Ishikawa (cell line): ENCODE measurements around the gene SYVN1.

Source experiments
- EGR1 ChIP-seq: IDR thresholded peaks from 2 replicates; pipeline ENCODE4 v1.6.1; 2012
- NFIC ChIP-seq: IDR thresholded peaks from 2 replicates; pipeline ENCODE4 v1.6.1; 2012
- TAF1 ChIP-seq: IDR thresholded peaks from 2 replicates; pipeline ENCODE4 v1.6.1; 2012; ENCODE audit warnings: low read depth, mild to moderate bottlenecking
- YY1 ChIP-seq: IDR thresholded peaks from 2 replicates; pipeline ENCODE4 v1.6.1; 2012; ENCODE audit warnings: low read depth
- TF ChIP-seq, protein P1 (sequence below): IDR thresholded peaks from 2 replicates; pipeline ENCODE4 v1.6.1; 2012
- TF ChIP-seq, protein P2 (sequence below): IDR thresholded peaks from 2 replicates; pipeline ENCODE4 v1.6.1; 2012; ENCODE audit warnings: low read depth, mild to moderate bottlenecking

DNA sequence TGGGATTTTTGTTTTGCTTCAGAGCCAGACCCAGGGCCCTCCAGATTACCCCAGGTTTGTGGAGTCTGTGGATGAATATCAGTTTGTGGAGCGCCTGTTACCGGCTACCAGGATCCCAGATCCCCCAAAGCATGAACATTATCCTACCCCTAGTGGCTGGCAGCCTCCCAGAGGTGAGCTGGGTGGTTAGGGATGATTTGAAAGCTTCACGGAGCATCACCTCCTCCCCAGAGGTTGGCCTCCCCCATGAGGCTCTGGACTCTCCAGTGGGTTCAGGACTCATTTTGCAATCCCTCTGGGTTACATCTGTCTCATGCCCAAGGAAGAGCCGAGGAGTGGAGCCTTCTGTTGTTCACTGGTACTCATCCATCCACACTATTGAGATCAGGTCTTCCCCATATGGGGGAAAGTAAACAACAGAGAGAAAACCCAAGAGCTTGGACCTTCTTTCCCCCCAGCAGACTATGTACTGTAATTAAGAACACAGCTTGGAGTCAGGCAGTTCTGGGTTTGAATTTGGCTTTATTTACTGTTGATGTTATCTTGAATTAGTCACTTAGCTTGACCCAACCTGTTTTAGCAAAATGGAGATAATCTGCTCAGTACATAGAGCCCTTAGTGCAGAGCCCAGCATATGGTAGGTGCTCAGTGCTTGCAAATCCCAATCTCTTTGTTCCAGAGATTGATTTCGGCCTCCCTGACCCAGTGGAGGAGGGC, 9.7 kb downstream of the SYVN1 start:
- TF ChIP-seq EGR1 (no peak), NFIC (no peak), YY1 (no peak), TAF1 (no peak)
- TF ChIP-seq, protein P1, sequence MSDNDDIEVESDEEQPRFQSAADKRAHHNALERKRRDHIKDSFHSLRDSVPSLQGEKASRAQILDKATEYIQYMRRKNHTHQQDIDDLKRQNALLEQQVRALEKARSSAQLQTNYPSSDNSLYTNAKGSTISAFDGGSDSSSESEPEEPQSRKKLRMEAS = no peak
- TF ChIP-seq, protein P2, sequence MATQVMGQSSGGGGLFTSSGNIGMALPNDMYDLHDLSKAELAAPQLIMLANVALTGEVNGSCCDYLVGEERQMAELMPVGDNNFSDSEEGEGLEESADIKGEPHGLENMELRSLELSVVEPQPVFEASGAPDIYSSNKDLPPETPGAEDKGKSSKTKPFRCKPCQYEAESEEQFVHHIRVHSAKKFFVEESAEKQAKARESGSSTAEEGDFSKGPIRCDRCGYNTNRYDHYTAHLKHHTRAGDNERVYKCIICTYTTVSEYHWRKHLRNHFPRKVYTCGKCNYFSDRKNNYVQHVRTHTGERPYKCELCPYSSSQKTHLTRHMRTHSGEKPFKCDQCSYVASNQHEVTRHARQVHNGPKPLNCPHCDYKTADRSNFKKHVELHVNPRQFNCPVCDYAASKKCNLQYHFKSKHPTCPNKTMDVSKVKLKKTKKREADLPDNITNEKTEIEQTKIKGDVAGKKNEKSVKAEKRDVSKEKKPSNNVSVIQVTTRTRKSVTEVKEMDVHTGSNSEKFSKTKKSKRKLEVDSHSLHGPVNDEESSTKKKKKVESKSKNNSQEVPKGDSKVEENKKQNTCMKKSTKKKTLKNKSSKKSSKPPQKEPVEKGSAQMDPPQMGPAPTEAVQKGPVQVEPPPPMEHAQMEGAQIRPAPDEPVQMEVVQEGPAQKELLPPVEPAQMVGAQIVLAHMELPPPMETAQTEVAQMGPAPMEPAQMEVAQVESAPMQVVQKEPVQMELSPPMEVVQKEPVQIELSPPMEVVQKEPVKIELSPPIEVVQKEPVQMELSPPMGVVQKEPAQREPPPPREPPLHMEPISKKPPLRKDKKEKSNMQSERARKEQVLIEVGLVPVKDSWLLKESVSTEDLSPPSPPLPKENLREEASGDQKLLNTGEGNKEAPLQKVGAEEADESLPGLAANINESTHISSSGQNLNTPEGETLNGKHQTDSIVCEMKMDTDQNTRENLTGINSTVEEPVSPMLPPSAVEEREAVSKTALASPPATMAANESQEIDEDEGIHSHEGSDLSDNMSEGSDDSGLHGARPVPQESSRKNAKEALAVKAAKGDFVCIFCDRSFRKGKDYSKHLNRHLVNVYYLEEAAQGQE = no peak
